Measurements from ENCODE around the gene UBL5. TPM values are rescaled to one million over a fixed set of nuclear protein-coding genes. Genes with fewer than 3 reads are reported as not detected.

Gene UBL5
- total and polyA plus RNA-seq, 10 of the 15 experiments (the other 5 are each of a cell fraction or from before 2014, with no cell fraction given) = 297 to 897 (median 711) TPM

DNA sequence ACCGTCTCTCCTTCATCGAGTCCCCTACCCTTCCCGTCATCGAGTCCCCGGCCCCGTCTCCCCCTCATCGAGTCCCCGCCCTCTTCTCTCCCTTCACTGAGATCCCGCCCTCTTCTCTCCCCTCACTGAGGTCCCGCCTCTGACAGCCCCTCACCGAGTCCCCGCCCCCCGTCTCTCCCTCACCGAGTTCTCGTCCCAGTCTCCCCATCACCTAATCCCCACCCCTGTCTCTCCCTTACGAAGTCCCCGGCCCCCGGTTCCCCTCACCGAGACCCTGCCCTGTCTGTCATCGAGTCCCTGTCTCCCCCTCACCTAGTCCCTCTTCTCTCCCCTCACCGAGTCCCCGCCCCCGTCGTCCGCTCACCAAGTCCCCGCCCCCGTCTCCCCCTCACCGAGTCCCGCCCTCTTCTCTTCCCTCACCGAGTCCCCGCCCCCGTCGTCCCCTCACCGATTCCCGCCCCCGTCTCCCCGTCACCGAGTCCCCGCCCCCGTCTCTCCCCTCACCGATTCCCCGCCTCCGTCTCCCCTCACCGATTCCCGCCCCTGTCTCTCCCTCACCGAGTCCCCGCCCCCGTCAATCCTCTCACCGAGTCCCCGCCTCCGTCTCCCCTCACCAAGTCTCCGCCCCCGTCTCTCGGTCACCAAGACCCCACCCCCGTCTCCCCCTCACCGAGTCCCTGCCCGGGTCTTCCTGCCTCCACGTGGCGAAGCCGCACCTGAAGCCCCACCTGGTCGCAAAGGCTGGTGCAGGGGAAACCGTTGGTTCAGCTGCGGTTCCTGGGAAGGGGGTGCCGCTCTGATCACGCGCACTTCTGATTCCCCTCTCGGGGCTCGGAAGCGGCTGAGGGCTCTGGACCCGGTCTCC, 35.3 kb upstream of the UBL5 start (continued):
- TF ChIP-seq FOXM1 (IDR thresholded peaks at IDR 0.05; ENCODE audit: low read depth, low read length) (no peak), JUNB (IDR thresholded peaks at IDR 0.05) (no peak), CHD1 (IDR thresholded peaks at IDR 0.05; ENCODE audit: low read depth, low read length) (no peak), RCOR1 (conservative IDR thresholded peaks at IDR 0.05; ENCODE audit: low read depth, low read length) (no peak), CEBPB (IDR thresholded peaks at IDR 0.05; ENCODE audit: borderline replicate concordance in 1 of 2, low read depth in 2 of 2, low read length in 2 of 2) (no peak), YY1 (IDR thresholded peaks at IDR 0.05; ENCODE audit: low read depth, low read length) (no peak), EGR1 (IDR thresholded peaks at IDR 0.05; ENCODE audit: borderline replicate concordance in 1 of 2, low read depth in 2 of 2, low read length in 2 of 2) (peak in 1 of 2 experiments; percentile 47; a peak in 1 of 3 replicates), MEF2B (IDR thresholded peaks at IDR 0.05; ENCODE audit: partially characterized antibody, poor library complexity, severe bottlenecking) (no peak), PAX8 (IDR thresholded peaks at IDR 0.05) (no peak), SUPT20H (IDR thresholded peaks at IDR 0.05; ENCODE audit: borderline replicate concordance, control insufficient read depth, low read depth, low read length) (no peak)
- TF ChIP-seq, protein P1, sequence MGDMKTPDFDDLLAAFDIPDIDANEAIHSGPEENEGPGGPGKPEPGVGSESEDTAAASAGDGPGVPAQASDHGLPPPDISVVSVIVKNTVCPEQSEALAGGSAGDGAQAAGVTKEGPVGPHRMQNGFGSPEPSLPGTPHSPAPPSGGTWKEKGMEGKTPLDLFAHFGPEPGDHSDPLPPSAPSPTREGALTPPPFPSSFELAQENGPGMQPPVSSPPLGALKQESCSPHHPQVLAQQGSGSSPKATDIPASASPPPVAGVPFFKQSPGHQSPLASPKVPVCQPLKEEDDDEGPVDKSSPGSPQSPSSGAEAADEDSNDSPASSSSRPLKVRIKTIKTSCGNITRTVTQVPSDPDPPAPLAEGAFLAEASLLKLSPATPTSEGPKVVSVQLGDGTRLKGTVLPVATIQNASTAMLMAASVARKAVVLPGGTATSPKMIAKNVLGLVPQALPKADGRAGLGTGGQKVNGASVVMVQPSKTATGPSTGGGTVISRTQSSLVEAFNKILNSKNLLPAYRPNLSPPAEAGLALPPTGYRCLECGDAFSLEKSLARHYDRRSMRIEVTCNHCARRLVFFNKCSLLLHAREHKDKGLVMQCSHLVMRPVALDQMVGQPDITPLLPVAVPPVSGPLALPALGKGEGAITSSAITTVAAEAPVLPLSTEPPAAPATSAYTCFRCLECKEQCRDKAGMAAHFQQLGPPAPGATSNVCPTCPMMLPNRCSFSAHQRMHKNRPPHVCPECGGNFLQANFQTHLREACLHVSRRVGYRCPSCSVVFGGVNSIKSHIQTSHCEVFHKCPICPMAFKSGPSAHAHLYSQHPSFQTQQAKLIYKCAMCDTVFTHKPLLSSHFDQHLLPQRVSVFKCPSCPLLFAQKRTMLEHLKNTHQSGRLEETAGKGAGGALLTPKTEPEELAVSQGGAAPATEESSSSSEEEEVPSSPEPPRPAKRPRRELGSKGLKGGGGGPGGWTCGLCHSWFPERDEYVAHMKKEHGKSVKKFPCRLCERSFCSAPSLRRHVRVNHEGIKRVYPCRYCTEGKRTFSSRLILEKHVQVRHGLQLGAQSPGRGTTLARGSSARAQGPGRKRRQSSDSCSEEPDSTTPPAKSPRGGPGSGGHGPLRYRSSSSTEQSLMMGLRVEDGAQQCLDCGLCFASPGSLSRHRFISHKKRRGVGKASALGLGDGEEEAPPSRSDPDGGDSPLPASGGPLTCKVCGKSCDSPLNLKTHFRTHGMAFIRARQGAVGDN (IDR thresholded peaks at IDR 0.05) = no peak
- TF ChIP-seq, protein P2, sequence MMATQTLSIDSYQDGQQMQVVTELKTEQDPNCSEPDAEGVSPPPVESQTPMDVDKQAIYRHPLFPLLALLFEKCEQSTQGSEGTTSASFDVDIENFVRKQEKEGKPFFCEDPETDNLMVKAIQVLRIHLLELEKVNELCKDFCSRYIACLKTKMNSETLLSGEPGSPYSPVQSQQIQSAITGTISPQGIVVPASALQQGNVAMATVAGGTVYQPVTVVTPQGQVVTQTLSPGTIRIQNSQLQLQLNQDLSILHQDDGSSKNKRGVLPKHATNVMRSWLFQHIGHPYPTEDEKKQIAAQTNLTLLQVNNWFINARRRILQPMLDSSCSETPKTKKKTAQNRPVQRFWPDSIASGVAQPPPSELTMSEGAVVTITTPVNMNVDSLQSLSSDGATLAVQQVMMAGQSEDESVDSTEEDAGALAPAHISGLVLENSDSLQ (IDR thresholded peaks at IDR 0.05) = peak; percentile 58; the same call in 1 of the 2 replicates
- TF ChIP-seq, protein P3, sequence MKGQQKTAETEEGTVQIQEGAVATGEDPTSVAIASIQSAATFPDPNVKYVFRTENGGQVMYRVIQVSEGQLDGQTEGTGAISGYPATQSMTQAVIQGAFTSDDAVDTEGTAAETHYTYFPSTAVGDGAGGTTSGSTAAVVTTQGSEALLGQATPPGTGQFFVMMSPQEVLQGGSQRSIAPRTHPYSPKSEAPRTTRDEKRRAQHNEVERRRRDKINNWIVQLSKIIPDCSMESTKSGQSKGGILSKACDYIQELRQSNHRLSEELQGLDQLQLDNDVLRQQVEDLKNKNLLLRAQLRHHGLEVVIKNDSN (IDR thresholded peaks at IDR 0.05; ENCODE audit: borderline replicate concordance, extremely low read length, insufficient read depth, low read depth, low read length) = peak; percentile 8
- TF ChIP-seq, protein P4, sequence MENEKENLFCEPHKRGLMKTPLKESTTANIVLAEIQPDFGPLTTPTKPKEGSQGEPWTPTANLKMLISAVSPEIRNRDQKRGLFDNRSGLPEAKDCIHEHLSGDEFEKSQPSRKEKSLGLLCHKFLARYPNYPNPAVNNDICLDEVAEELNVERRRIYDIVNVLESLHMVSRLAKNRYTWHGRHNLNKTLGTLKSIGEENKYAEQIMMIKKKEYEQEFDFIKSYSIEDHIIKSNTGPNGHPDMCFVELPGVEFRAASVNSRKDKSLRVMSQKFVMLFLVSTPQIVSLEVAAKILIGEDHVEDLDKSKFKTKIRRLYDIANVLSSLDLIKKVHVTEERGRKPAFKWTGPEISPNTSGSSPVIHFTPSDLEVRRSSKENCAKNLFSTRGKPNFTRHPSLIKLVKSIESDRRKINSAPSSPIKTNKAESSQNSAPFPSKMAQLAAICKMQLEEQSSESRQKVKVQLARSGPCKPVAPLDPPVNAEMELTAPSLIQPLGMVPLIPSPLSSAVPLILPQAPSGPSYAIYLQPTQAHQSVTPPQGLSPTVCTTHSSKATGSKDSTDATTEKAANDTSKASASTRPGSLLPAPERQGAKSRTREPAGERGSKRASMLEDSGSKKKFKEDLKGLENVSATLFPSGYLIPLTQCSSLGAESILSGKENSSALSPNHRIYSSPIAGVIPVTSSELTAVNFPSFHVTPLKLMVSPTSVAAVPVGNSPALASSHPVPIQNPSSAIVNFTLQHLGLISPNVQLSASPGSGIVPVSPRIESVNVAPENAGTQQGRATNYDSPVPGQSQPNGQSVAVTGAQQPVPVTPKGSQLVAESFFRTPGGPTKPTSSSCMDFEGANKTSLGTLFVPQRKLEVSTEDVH (IDR thresholded peaks at IDR 0.05; ENCODE audit: low read depth, partially characterized antibody) = no peak
- TF ChIP-seq, protein P5, sequence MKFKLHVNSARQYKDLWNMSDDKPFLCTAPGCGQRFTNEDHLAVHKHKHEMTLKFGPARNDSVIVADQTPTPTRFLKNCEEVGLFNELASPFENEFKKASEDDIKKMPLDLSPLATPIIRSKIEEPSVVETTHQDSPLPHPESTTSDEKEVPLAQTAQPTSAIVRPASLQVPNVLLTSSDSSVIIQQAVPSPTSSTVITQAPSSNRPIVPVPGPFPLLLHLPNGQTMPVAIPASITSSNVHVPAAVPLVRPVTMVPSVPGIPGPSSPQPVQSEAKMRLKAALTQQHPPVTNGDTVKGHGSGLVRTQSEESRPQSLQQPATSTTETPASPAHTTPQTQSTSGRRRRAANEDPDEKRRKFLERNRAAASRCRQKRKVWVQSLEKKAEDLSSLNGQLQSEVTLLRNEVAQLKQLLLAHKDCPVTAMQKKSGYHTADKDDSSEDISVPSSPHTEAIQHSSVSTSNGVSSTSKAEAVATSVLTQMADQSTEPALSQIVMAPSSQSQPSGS (IDR thresholded peaks at IDR 0.05; ENCODE audit: low read length) = no peak
- TF ChIP-seq, protein P6, sequence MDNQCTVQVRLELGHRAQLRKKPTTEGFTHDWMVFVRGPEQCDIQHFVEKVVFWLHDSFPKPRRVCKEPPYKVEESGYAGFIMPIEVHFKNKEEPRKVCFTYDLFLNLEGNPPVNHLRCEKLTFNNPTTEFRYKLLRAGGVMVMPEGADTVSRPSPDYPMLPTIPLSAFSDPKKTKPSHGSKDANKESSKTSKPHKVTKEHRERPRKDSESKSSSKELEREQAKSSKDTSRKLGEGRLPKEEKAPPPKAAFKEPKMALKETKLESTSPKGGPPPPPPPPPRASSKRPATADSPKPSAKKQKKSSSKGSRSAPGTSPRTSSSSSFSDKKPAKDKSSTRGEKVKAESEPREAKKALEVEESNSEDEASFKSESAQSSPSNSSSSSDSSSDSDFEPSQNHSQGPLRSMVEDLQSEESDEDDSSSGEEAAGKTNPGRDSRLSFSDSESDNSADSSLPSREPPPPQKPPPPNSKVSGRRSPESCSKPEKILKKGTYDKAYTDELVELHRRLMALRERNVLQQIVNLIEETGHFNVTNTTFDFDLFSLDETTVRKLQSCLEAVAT (IDR thresholded peaks at IDR 0.05) = no peak

Data from GM12878 (cell line).